HEK293T (cell line): Measurements from ENCODE around the gene EIF4G3.
"Not testable (repeated sequence)": the region's sequence is repeated elsewhere in the genome, so short reads cannot be mapped to it uniquely, and the experiment has no call there.

Experiments
- ARNT ChIP-seq: fragments of 450-650 bp; IDR thresholded peaks from 2 replicates; pipeline ENCODE4 v1.6.1; 2017; ENCODE audit warnings: mild to moderate bottlenecking
- ELF4 ChIP-seq: fragments of 450-650 bp; IDR thresholded peaks from 2 replicates; pipeline ENCODE4 v1.6.1; 2017; ENCODE audit warnings: antibody characterized with exemption
- FOXM1 ChIP-seq: fragments of 450-650 bp; IDR thresholded peaks from 2 replicates; pipeline ENCODE4 v1.6.1; 2017; ENCODE audit warnings: mild to moderate bottlenecking, borderline replicate concordance
- NFRKB ChIP-seq: fragments of 450-650 bp; IDR thresholded peaks from 2 replicates; pipeline ENCODE4 v1.6.1; 2016; ENCODE audit warnings: mild to moderate bottlenecking, moderate library complexity
- SP1 ChIP-seq: fragments of 450-650 bp; IDR thresholded peaks from 2 replicates; pipeline ENCODE4 v1.6.1; 2017
- TARDBP ChIP-seq: fragments of 450-650 bp; IDR thresholded peaks from 2 replicates; pipeline ENCODE4 v1.6.1; 2016
- TF ChIP-seq, protein P1 (sequence below): fragments of 450-650 bp; IDR thresholded peaks from 2 replicates; pipeline ENCODE4 v1.6.1; 2016

- not testable (repeated sequence) for TF ChIP-seq ARNT, ELF4, SP1, TARDBP, NFRKB, FOXM1
- TF ChIP-seq, protein P1, sequence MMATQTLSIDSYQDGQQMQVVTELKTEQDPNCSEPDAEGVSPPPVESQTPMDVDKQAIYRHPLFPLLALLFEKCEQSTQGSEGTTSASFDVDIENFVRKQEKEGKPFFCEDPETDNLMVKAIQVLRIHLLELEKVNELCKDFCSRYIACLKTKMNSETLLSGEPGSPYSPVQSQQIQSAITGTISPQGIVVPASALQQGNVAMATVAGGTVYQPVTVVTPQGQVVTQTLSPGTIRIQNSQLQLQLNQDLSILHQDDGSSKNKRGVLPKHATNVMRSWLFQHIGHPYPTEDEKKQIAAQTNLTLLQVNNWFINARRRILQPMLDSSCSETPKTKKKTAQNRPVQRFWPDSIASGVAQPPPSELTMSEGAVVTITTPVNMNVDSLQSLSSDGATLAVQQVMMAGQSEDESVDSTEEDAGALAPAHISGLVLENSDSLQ, result not testable (repeated sequence)
Measured at GRCh38 chr1:21092545-21092944, 84.2 kb downstream of the EIF4G3 start.
